Measurements from ENCODE around the gene C1QTNF1.

DNA sequence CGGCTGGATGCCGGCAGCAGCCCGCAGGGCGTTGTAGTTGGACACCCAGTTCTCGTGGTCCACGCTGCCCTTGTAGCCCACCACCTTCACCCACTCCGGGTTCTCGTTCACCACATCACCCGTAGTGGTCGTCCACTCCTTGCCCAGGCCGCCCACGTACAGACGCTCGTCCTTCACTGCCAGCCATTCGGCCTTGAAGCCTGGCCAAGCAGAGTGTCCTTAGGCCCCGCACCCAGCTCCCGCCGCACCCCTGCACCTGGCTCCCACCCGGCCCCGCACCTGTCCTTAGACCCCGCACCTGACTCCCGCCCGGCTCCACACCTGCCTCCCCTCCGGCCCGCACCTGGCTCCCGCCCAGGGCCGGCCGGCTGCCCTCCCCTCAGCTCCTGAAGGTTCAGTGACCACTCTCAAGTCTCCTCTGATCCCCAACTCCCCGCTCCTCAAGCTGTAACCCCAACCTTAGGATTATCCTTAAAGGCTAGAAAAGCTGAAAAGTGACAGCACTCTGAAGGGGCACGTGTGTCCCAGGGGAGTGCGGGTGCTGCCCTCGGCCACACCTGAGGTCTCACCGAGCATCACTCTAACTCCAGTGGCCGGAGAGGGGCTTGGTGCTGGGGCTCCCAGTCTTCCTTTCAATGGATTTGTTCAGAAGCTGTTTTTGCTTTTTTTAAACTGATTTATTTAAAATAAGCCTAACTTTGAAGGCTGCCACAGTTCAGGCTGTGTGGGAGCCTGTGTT is 28.8 kb upstream of the C1QTNF1 start:
- TF ChIP-seq, protein P1, sequence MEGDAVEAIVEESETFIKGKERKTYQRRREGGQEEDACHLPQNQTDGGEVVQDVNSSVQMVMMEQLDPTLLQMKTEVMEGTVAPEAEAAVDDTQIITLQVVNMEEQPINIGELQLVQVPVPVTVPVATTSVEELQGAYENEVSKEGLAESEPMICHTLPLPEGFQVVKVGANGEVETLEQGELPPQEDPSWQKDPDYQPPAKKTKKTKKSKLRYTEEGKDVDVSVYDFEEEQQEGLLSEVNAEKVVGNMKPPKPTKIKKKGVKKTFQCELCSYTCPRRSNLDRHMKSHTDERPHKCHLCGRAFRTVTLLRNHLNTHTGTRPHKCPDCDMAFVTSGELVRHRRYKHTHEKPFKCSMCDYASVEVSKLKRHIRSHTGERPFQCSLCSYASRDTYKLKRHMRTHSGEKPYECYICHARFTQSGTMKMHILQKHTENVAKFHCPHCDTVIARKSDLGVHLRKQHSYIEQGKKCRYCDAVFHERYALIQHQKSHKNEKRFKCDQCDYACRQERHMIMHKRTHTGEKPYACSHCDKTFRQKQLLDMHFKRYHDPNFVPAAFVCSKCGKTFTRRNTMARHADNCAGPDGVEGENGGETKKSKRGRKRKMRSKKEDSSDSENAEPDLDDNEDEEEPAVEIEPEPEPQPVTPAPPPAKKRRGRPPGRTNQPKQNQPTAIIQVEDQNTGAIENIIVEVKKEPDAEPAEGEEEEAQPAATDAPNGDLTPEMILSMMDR (IDR thresholded peaks at IDR 0.05) = no peak
- TF ChIP-seq POLR2A (IDR thresholded peaks at IDR 0.05) (no peak), POLR2AphosphoS5 (IDR thresholded peaks at IDR 0.05) (no peak), EP300 (IDR thresholded peaks at IDR 0.05) (no peak)

Measured in suprapubic skin (tissue), 4 donors.